Naive thymus-derived CD4-positive, alpha-beta T cell (primary cell): ENCODE results near the gene ALKBH1. TPM values are rescaled to one million over a fixed set of nuclear protein-coding genes. Genes with fewer than 3 reads are reported as not detected.

ENCODE experiments used
- ATAC-seq: fragments of 150-1000 bp; cut with Tn5 transposase; 2 replicates; pipeline ENCODE4 v1.10.0; 2021; ENCODE audit warnings: mild to moderate bottlenecking, moderate library complexity
- CTCF ChIA-PET: fragments of 350-600 bp; sonication (Branson Sonifier 250); formaldehyde crosslinking; loops from one replicate; lab custom pipeline; 2021; ENCODE audit warnings: antibody characterized with exemption; lab: Charles Lee
- POLR2A ChIA-PET: fragments of 350-600 bp; sonication (Branson Sonifier 250); formaldehyde crosslinking; loops from one replicate; lab custom pipeline; 2021; ENCODE audit warnings: antibody characterized with exemption, inconsistent platforms; lab: Charles Lee
- DNase-seq, 9 donors: peaks; one replicate each; pipeline versions ENCODE4 v3.0.0 to v3.0.0-alpha.2; 2020 to 2022; ENCODE audit warnings: mixed read lengths in 1 of 9
- H3K27ac ChIP-seq: one replicate; pipeline ENCODE4 v1.7.0; 2013; ENCODE audit warnings: mild to moderate bottlenecking, low read depth, low read length, moderate library complexity
- H3K27me3 ChIP-seq, 2 donors: one replicate each; pipeline ENCODE4 v1.7.0; 2013; ENCODE audit warnings: low read length in 2 of 2, mild to moderate bottlenecking in 2 of 2, moderate library complexity in 2 of 2; ENCODE audit not compliant: control insufficient read depth in 2 of 2, insufficient read depth in 2 of 2
- H3K36me3 ChIP-seq, 3 experiments: 1 replicate in 2 of 3; 2 replicates in 1 of 3; pipeline ENCODE4 v1.7.0; 2013; ENCODE audit warnings: low read length in 3 of 3, mild to moderate bottlenecking in 3 of 3, moderate library complexity in 1 of 3; ENCODE audit not compliant: insufficient read depth in 3 of 3, control insufficient read depth in 2 of 3
- H3K4me1 ChIP-seq, 2 donors: one replicate each; pipeline ENCODE4 v1.7.0; 2013; ENCODE audit warnings: low read length in 2 of 2, mild to moderate bottlenecking in 2 of 2, moderate library complexity in 1 of 2; ENCODE audit not compliant: control insufficient read depth in 2 of 2, insufficient read depth in 2 of 2
- H3K4me3 ChIP-seq: 2 replicates; pipeline ENCODE4 v1.7.0; 2013; ENCODE audit warnings: mild to moderate bottlenecking, low read length
- H3K9me3 ChIP-seq, 3 experiments: 1 replicate in 2 of 3; 2 replicates in 1 of 3; pipeline ENCODE4 v1.7.0; 2013; ENCODE audit warnings: low read length in 3 of 3; ENCODE audit not compliant: control insufficient read depth in 2 of 3
- H3K27ac Mint-ChIP-seq, 9 donors: one replicate each; pipeline ENCODE4 v1.8.0; 2020 to 2022; ENCODE audit warnings: mixed read lengths in 9 of 9, mild to moderate bottlenecking in 8 of 9, moderate library complexity in 5 of 9, inconsistent platforms in 2 of 9
- H3K27me3 Mint-ChIP-seq, 5 donors: one replicate each; pipeline ENCODE4 v1.8.0; 2021 to 2022; ENCODE audit warnings: mixed read lengths in 5 of 5, mild to moderate bottlenecking in 1 of 5
- H3K36me3 Mint-ChIP-seq, 5 donors: one replicate each; pipeline ENCODE4 v1.8.0; 2020 to 2022; ENCODE audit warnings: mixed read lengths in 5 of 5, mild to moderate bottlenecking in 3 of 5, inconsistent platforms in 1 of 5
- H3K4me1 Mint-ChIP-seq, 7 donors: one replicate each; pipeline ENCODE4 v1.8.0; 2020 to 2022; ENCODE audit warnings: mixed read lengths in 7 of 7, mild to moderate bottlenecking in 3 of 7, inconsistent platforms in 1 of 7
- H3K4me3 Mint-ChIP-seq, 10 donors: one replicate each; pipeline ENCODE4 v1.8.0; 2020 to 2022; ENCODE audit warnings: mild to moderate bottlenecking in 10 of 10, mixed read lengths in 10 of 10, moderate library complexity in 6 of 10, inconsistent platforms in 2 of 10
- H3K9me3 Mint-ChIP-seq, 11 donors: one replicate each; pipeline ENCODE4 v1.8.0; 2020 to 2022; ENCODE audit warnings: mixed read lengths in 11 of 11, mild to moderate bottlenecking in 4 of 11, inconsistent platforms in 1 of 11, moderate library complexity in 1 of 11
- intact Hi-C, 2 donors: fragments of 100-400 bp; cut with micrococcal nuclease; formaldehyde crosslinking; loops; one replicate each; pipeline ENCODE4 v1.15.1; 2023
- polyA plus RNA-seq, 2 donors: library from polyadenylated mRNA; unstranded; fragments of 300-500 nt; fragmentation: Illumina TruSeq; gene quantifications; one replicate each; pipeline ENCODE4 v1.2.3, GENCODE V29; 2021
- total RNA-seq, 6 experiments: library from RNA in 5 of 6; stranded (reverse) in 5 of 6; gene quantifications; 1 replicate in 5 of 6; 2 replicates in 1 of 6; pipeline ENCODE4 v1.2.3 and lab custom pipeline; 2021 to 2026

ALKBH1 gene
- total and polyA plus RNA-seq, 7 experiments from 2014 or later, result 7.6 to 20.3 (median 11.4) TPM

GRCh38 chr14:77648520-77649200, 59.2 kb downstream of the ALKBH1 start:
- H3K9me3 Mint-ChIP-seq, result peaks cover 0 to 3% (median 0%) of the 10 kb centered on the region in 11 donors
- no peak overlapping the region for H3K4me3 ChIP-seq
- ChIA-PET CTCF (interaction anchor here (0.6 kb wide), 1 partner anchor 21 kb away, joined by 5 read pairs; no protein-coding TSS in a partner anchor), POLR2A (no interaction called here)
- DNase-seq, result no peak
- intact Hi-C loops, result loop anchor here in 1 of 2 donors (10.0 kb wide), 1 partner anchor 54 kb away; no protein-coding TSS in a partner anchor
- no peak for ATAC-seq
- no peaks in the 10 kb centered on the region for H3K36me3 Mint-ChIP-seq
- peaks cover 0 to 13% (median 0%) of the 10 kb centered on the region in 7 donors for H3K4me1 Mint-ChIP-seq
- no peaks in the 10 kb centered on the region for H3K36me3 ChIP-seq
- H3K9me3 ChIP-seq, result no peaks in the 10 kb centered on the region
- H3K4me1 ChIP-seq, result no peaks in the 10 kb centered on the region
- H3K27me3 ChIP-seq, result no peaks in the 10 kb centered on the region
- no peak overlapping the region for H3K4me3 Mint-ChIP-seq
- no peak overlapping the region for H3K27ac Mint-ChIP-seq
- peaks cover 0 to 3% (median 0%) of the 10 kb centered on the region in 5 donors for H3K27me3 Mint-ChIP-seq
- H3K27ac ChIP-seq, result no peak overlapping the region

- H3K4me3 Mint-ChIP-seq, result no peak overlapping the region
- no peaks in the 10 kb centered on the region for H3K36me3 ChIP-seq
- peaks cover 0 to 3% (median 0%) of the 10 kb centered on the region in 11 donors for H3K9me3 Mint-ChIP-seq
- peaks cover 0 to 10% (median 0%) of the 10 kb centered on the region in 7 donors for H3K4me1 Mint-ChIP-seq
- H3K9me3 ChIP-seq, result no peaks in the 10 kb centered on the region
- H3K27ac ChIP-seq, result no peak overlapping the region
- H3K27me3 ChIP-seq, result no peaks in the 10 kb centered on the region
- peaks cover 0 to 3% (median 0%) of the 10 kb centered on the region in 5 donors for H3K27me3 Mint-ChIP-seq
- DNase-seq (no peak), ATAC-seq (no peak)
- intact Hi-C loops, result loop anchor here in 1 of 2 donors (10.0 kb wide), 1 partner anchor 53 kb away; no protein-coding TSS in a partner anchor
- no peak overlapping the region for H3K4me3 ChIP-seq
- no peak overlapping the region for H3K27ac Mint-ChIP-seq
- CTCF ChIA-PET, result interaction anchor here (0.6 kb wide), 1 partner anchor 21 kb away, joined by 5 read pairs; no protein-coding TSS in a partner anchor
- H3K36me3 Mint-ChIP-seq, result no peaks in the 10 kb centered on the region
- H3K4me1 ChIP-seq, result no peaks in the 10 kb centered on the region
- POLR2A ChIA-PET, result no interaction called here
Measured at GRCh38 chr14:77647853-77648252, 60.0 kb downstream of the ALKBH1 start.

- ATAC-seq, result no peak
- H3K4me1 Mint-ChIP-seq, result peaks cover 0 to 7% (median 6%) of the 10 kb centered on the region in 7 donors
- no peak overlapping the region for H3K27ac Mint-ChIP-seq
- H3K27me3 ChIP-seq, result no peaks in the 10 kb centered on the region
- H3K9me3 ChIP-seq, result no peaks in the 10 kb centered on the region
- no peak for DNase-seq
- peaks cover 0 to 3% (median 0%) of the 10 kb centered on the region in 5 donors for H3K27me3 Mint-ChIP-seq
- H3K4me3 ChIP-seq, result no peak overlapping the region
- peaks cover 0 to 3% (median 0%) of the 10 kb centered on the region in 5 donors for H3K36me3 Mint-ChIP-seq
- peaks cover 0 to 3% of the 10 kb centered on the region in 2 donors for H3K4me1 ChIP-seq
- intact Hi-C loops, result loop anchor here in 1 of 2 donors (10.0 kb wide), 1 partner anchor 52 kb away; no protein-coding TSS in a partner anchor
- no peaks in the 10 kb centered on the region for H3K36me3 ChIP-seq
- ChIA-PET CTCF (no interaction called here), POLR2A (no interaction called here)
- no peak overlapping the region for H3K27ac ChIP-seq
- H3K9me3 Mint-ChIP-seq, result peaks cover 0 to 3% (median 0%) of the 10 kb centered on the region in 11 donors
- H3K4me3 Mint-ChIP-seq, result no peak overlapping the region
Measured at GRCh38 chr14:77646907-77647306, 60.9 kb downstream of the ALKBH1 start.

- ATAC-seq, result no peak
- intact Hi-C loops, result loop anchor here in 1 of 2 donors (10.0 kb wide), 1 partner anchor 51 kb away; no protein-coding TSS in a partner anchor
- Mint-ChIP-seq H3K27me3 (peaks cover 0 to 3% (median 0%) of the 10 kb centered on the region in 5 donors), H3K36me3 (peaks cover 0 to 3% (median 0%) of the 10 kb centered on the region in 5 donors), H3K27ac (no peak overlapping the region), H3K4me3 (no peak overlapping the region), H3K9me3 (peaks cover 0 to 3% (median 0%) of the 10 kb centered on the region in 11 donors), H3K4me1 (peaks cover 0 to 17% (median 16%) of the 10 kb centered on the region in 7 donors)
- no peaks in the 10 kb centered on the region for H3K36me3 ChIP-seq
- no peak overlapping the region for H3K27ac ChIP-seq
- ChIA-PET CTCF (no interaction called here), POLR2A (no interaction called here)
- H3K27me3 ChIP-seq, result no peaks in the 10 kb centered on the region
- no peak overlapping the region for H3K4me3 ChIP-seq
- H3K4me1 ChIP-seq, result peaks cover 8% of the 10 kb centered on the region in 2 donors
- H3K9me3 ChIP-seq, result no peaks in the 10 kb centered on the region
- no peak for DNase-seq
Measured at GRCh38 chr14:77645520-77646230, 62.1 kb downstream of the ALKBH1 start.

- ChIA-PET POLR2A (interaction anchor here (0.6 to 1.1 kb wide), 3 partner anchors 22 to 102 kb away, joined by 3 to 4 read pairs (median 3); no protein-coding TSS in a partner anchor), CTCF (interaction anchor here (0.7 kb wide), 1 partner anchor 11 kb away, joined by 4 read pairs; no protein-coding TSS in a partner anchor)
- Histone ChIP-seq H3K4me1 (peaks cover 8% of the 10 kb centered on the region in 2 donors), H3K4me3 (peak overlapping the region; percentile 84), H3K27me3 (no peaks in the 10 kb centered on the region), H3K9me3 (no peaks in the 10 kb centered on the region), H3K36me3 (no peaks in the 10 kb centered on the region), H3K27ac (peak overlapping the region; percentile 70)
- ATAC-seq (no peak), DNase-seq (no peak)
- intact Hi-C loops, result loop anchor here (1.0 to 10.0 kb wide), 7 partner anchors 26 to 321 kb away; partner anchors contain the start of genes SPTLC2 (in 2 of the 2), AHSA1 (in 1 of the 2), ALKBH1 (in 1 of the 2) and GSTZ1 (in 1 of the 2)
- Mint-ChIP-seq H3K36me3 (peaks cover 0 to 3% (median 0%) of the 10 kb centered on the region in 5 donors), H3K27me3 (no peaks in the 10 kb centered on the region), H3K9me3 (peaks cover 0 to 5% (median 0%) of the 10 kb centered on the region in 11 donors), H3K4me3 (peak overlapping the region; percentile 84 to 95 (median 92)), H3K4me1 (peaks cover 0 to 17% (median 16%) of the 10 kb centered on the region in 7 donors), H3K27ac (peak overlapping the region; percentile 90 to 97 (median 92))
Measured at GRCh38 chr14:77642407-77642806, 65.4 kb downstream of the ALKBH1 start.
